ENCODE data around the gene SCGN. TPM values are rescaled to one million over a fixed set of nuclear protein-coding genes. Genes with fewer than 3 reads are reported as not detected.

SCGN gene
- total and polyA plus RNA-seq, 2 of the 13 experiments (the other 11 are each of a cell fraction or from before 2014, with no cell fraction given): 2.9 to 29.0 TPM

GRCh38 chr6:25727028-25727427, 75.0 kb downstream of the SCGN start:
- H3K36me3 ChIP-seq (replicated peaks in 1 of 2; ENCODE audit: control insufficient read depth in 1 of 2, insufficient read depth in 2 of 2, low read length in 2 of 2): no peaks in the 10 kb centered on the region
- CTCF ChIA-PET (ENCODE audit: low intra/inter-chr PET ratio, low total read pairs): no interaction called here
- no peaks in the 10 kb centered on the region for H4K20me1 ChIP-seq (ENCODE audit: insufficient read depth, low read length)
- no peak overlapping the region for H3K27ac ChIP-seq (ENCODE audit: extremely low read length, insufficient read depth, low read length)
- H3K4me2 ChIP-seq (ENCODE audit: low read depth, low read length): no peak overlapping the region
- H3K79me2 ChIP-seq (ENCODE audit: insufficient read depth, low read length): no peaks in the 10 kb centered on the region
- no peak for ATAC-seq
- POLR2A ChIA-PET: no interaction called here
- H3K9ac ChIP-seq (ENCODE audit: insufficient read depth, low read depth, low read length): no peak overlapping the region
- 68% methylated on average over 14 of the region's 14 CpGs for WGBS (ENCODE audit: low lambda C conversion rate)
- FAIRE-seq: no peak
- intact Hi-C loops (cut with micrococcal nuclease; ENCODE audit: unreplicated experiment) (no loop called here), in situ Hi-C loops (cut with HindIII; ENCODE audit: extremely low pct_ligation_motif_present, low pct_unique_long_range_greater_than_20kb) (no loop called here)
- no peaks in the 10 kb centered on the region for H3K9me3 ChIP-seq (ENCODE audit: low read length)
- H2AFZ ChIP-seq (ENCODE audit: low read length): no peak overlapping the region
- BruUV-seq (replicated peaks): no TSS peak
- no peak for TF ChIP-seq NFE2L1 (CRISPR knock-in tag; IDR thresholded peaks at IDR 0.05; ENCODE audit: borderline replicate concordance)
- TF ChIP-seq ZFP36 (IDR thresholded peaks at IDR 0.05; ENCODE audit: borderline replicate concordance, low read depth, low read length, partially characterized antibody): no peak
- TF ChIP-seq POLR2AphosphoS5 (IDR thresholded peaks at IDR 0.05; ENCODE audit: low read depth, low read length): no peak
- TF ChIP-seq ZBTB21 (CRISPR knock-in tag; IDR thresholded peaks at IDR 0.05): no peak
- no peak for TF ChIP-seq ZNF768 (CRISPR knock-in tag; IDR thresholded peaks at IDR 0.05)
- TF ChIP-seq SNRNP70 (IDR thresholded peaks at IDR 0.05; ENCODE audit: low read depth, low read length): no peak
- no peak for TF ChIP-seq ZNF792 (CRISPR knock-in tag; IDR thresholded peaks at IDR 0.05)
- no peak for TF ChIP-seq NONO (IDR thresholded peaks at IDR 0.05)
- no peak for TF ChIP-seq NONO (CRISPR knock-in tag; conservative IDR thresholded peaks at IDR 0.05)
- TF ChIP-seq ZFP1 (CRISPR knock-in tag; IDR thresholded peaks at IDR 0.05): no peak
- no peak for TF ChIP-seq ZNF670 (CRISPR knock-in tag; IDR thresholded peaks at IDR 0.05; ENCODE audit: borderline replicate concordance)
- TF ChIP-seq NCOA2 (CRISPR knock-in tag; IDR thresholded peaks at IDR 0.05): no peak
- H3K4me1 ChIP-seq (ENCODE audit: insufficient read depth, low read length): no peaks in the 10 kb centered on the region
- no peak overlapping the region for H3K4me3 ChIP-seq (replicated peaks in 1 of 3; ENCODE audit: insufficient read depth in 1 of 3, low read depth in 2 of 3, low read length in 3 of 3)
- H3K27me3 ChIP-seq (ENCODE audit: control insufficient read depth in 1 of 2, insufficient read depth in 2 of 2, low read length in 2 of 2): no peaks in the 10 kb centered on the region
- DNase-seq (ENCODE audit: low spot score): no peak

GRCh38 chr6:25730907-25731306, 78.9 kb downstream of the SCGN start:
- no peak overlapping the region for H3K27ac ChIP-seq (ENCODE audit: extremely low read length, insufficient read depth, low read length)
- 69% methylated on average over 3 of the region's 3 CpGs for whole genome bisulfite sequencing (ENCODE audit: low lambda C conversion rate)
- no peak overlapping the region for H3K9ac ChIP-seq (ENCODE audit: insufficient read depth, low read depth, low read length)
- intact Hi-C loops (cut with micrococcal nuclease; ENCODE audit: unreplicated experiment): no loop called here
- ATAC-seq: no peak
- no peak overlapping the region for H2AFZ ChIP-seq (ENCODE audit: low read length)
- H4K20me1 ChIP-seq (ENCODE audit: insufficient read depth, low read length): no peaks in the 10 kb centered on the region
- H3K4me1 ChIP-seq (ENCODE audit: insufficient read depth, low read length): no peaks in the 10 kb centered on the region
- ChIA-PET CTCF (ENCODE audit: low intra/inter-chr PET ratio, low total read pairs) (interaction anchor here (0.6 kb wide), 1 partner anchor 9 kb away, joined by 3 read pairs; no protein-coding TSS in a partner anchor), POLR2A (no interaction called here)
- no peaks in the 10 kb centered on the region for H3K9me3 ChIP-seq (ENCODE audit: low read length)
- in situ Hi-C loops (cut with HindIII; ENCODE audit: extremely low pct_ligation_motif_present, low pct_unique_long_range_greater_than_20kb): no loop called here
- H3K27me3 ChIP-seq (ENCODE audit: control insufficient read depth in 1 of 2, insufficient read depth in 2 of 2, low read length in 2 of 2): no peaks in the 10 kb centered on the region
- H3K79me2 ChIP-seq (ENCODE audit: insufficient read depth, low read length): no peaks in the 10 kb centered on the region
- FAIRE-seq: no peak
- no TSS peak for BruUV-seq (replicated peaks)
- H3K36me3 ChIP-seq (replicated peaks in 1 of 2; ENCODE audit: control insufficient read depth in 1 of 2, insufficient read depth in 2 of 2, low read length in 2 of 2): no peaks in the 10 kb centered on the region
- H3K4me2 ChIP-seq (ENCODE audit: low read depth, low read length): no peak overlapping the region
- DNase-seq (ENCODE audit: low spot score): no peak
- no peak overlapping the region for H3K4me3 ChIP-seq (replicated peaks in 1 of 3; ENCODE audit: insufficient read depth in 1 of 3, low read depth in 2 of 3, low read length in 3 of 3)
- TF ChIP-seq ARNTL (CRISPR knock-in tag; IDR thresholded peaks at IDR 0.05) (no peak), ZNF589 (CRISPR knock-in tag; conservative IDR thresholded peaks at IDR 0.05) (no peak), RBM39 (IDR thresholded peaks at IDR 0.05; ENCODE audit: low read depth, low read length, poor library complexity, severe bottlenecking) (no peak)
